ENCODE measurements around the gene PRDM5.

The PRDM5 gene

DNA sequence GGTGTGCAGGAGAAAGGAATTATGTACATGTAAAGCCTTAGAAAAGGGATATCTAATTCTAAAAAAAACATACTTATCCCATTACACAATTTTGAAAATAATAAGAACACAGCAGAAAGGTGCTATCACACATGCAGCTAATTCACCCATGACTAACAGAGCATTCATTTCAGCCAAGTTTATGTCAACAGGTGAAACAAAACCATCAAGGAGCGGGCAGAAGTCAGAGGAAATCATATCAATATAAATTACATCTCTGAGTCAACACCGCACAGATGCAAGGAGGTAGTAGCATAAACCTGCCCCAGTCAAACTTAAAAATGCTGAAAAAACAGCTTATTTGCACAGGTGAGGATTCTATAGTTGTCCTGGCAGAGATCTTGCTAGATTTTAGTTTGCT, 197.9 kb downstream of the PRDM5 start:
- H3K4me1 ChIP-seq, result no peaks in the 10 kb centered on the region
- H2AFZ ChIP-seq, result no peak overlapping the region
- no peaks in the 10 kb centered on the region for H3K9me3 ChIP-seq (ENCODE audit: control insufficient read depth, low read length)
- no peak overlapping the region for H3K4me3 ChIP-seq (ENCODE audit: low read depth, low read length)
- H3K4me2 ChIP-seq (ENCODE audit: low read length), result no peak overlapping the region
- TF ChIP-seq CTCF (IDR thresholded peaks at IDR 0.05), result no peak
- H3K27me3 ChIP-seq (ENCODE audit: control insufficient read depth, insufficient read depth, low read length), result no peaks in the 10 kb centered on the region
- H3K79me2 ChIP-seq, result no peaks in the 10 kb centered on the region
- no peaks in the 10 kb centered on the region for H3K36me3 ChIP-seq (ENCODE audit: control insufficient read depth, insufficient read depth, low read length)
- no peak overlapping the region for H3K9ac ChIP-seq
- no peak overlapping the region for H3K27ac ChIP-seq

DNA sequence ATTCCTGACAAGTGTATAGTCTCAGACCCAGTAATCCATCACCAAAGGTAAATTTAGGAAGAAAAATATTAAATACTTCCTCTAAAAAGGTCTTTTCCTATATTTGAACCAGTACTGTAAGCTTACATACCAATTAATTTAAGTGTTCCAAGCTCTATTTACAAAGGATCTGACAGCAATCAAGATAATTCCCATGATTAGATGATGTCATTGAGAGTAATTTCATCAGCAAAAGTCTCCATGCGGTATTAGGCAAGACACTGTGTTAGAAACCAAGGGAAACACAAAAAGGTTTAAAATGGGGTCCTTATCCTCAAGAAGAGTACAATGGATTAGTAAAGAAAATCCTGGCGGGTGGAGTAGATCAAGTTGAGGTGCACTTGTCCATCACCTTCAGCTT, 198.5 kb downstream of the PRDM5 start:
- no peaks in the 10 kb centered on the region for H3K36me3 ChIP-seq (ENCODE audit: control insufficient read depth, insufficient read depth, low read length)
- TF ChIP-seq CTCF (IDR thresholded peaks at IDR 0.05), result no peak
- H3K4me2 ChIP-seq (ENCODE audit: low read length), result no peak overlapping the region
- H3K27me3 ChIP-seq (ENCODE audit: control insufficient read depth, insufficient read depth, low read length), result no peaks in the 10 kb centered on the region
- H3K27ac ChIP-seq, result no peak overlapping the region
- H3K9me3 ChIP-seq (ENCODE audit: control insufficient read depth, low read length), result no peaks in the 10 kb centered on the region
- H3K79me2 ChIP-seq, result no peaks in the 10 kb centered on the region
- no peaks in the 10 kb centered on the region for H3K4me1 ChIP-seq
- no peak overlapping the region for H3K4me3 ChIP-seq (ENCODE audit: low read depth, low read length)
- H3K9ac ChIP-seq, result no peak overlapping the region
- H2AFZ ChIP-seq, result no peak overlapping the region

DNA sequence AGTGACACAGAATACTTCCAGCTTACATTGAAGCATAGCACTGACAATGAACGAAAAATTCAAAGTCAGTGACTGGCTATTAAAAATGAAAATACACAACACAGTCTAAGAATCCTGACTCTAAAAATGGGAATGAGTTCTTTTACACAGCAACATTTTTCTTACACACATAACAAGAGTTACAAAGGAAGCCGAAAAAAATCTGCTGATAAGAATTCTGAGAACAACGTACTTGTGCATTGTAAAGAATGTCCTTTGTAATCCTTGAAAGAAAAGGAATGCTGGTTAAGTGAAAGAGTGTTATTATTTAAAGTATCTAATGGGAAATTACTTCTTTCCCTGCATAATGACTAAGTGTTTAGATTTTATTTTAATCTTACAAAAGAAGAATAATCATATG, 199.4 kb downstream of the PRDM5 start:
- no peak overlapping the region for H3K9ac ChIP-seq
- no peaks in the 10 kb centered on the region for H3K9me3 ChIP-seq (ENCODE audit: control insufficient read depth, low read length)
- H3K27ac ChIP-seq, result no peak overlapping the region
- no peak overlapping the region for H3K4me3 ChIP-seq (ENCODE audit: low read depth, low read length)
- no peaks in the 10 kb centered on the region for H3K36me3 ChIP-seq (ENCODE audit: control insufficient read depth, insufficient read depth, low read length)
- no peaks in the 10 kb centered on the region for H3K79me2 ChIP-seq
- no peak for TF ChIP-seq CTCF (IDR thresholded peaks at IDR 0.05)
- no peaks in the 10 kb centered on the region for H3K27me3 ChIP-seq (ENCODE audit: control insufficient read depth, insufficient read depth, low read length)
- no peak overlapping the region for H2AFZ ChIP-seq
- H3K4me2 ChIP-seq (ENCODE audit: low read length), result no peak overlapping the region
- no peaks in the 10 kb centered on the region for H3K4me1 ChIP-seq

DNA sequence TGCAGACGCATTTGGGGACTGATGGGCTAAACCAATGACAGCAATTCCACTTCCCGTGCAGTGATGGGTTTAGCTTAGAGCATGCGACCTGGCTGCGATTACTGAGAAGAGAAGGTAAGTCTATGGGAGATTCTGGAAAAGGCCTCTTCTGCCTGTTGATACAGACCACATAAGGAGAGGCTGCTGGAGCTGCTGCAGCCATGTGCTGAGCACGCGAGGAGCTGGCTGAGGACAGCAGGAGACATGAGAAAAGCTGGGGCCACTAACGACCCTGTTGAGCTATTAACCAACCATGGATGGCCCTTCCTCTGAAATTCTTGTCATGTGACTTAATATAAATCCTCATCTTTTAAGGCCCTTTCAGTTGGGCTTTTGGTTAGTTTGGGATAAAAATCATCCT, 199.9 kb downstream of the PRDM5 start:
- no peak overlapping the region for H3K27ac ChIP-seq
- no peaks in the 10 kb centered on the region for H3K79me2 ChIP-seq

More for the DNA sequence above, 199.9 kb downstream of the PRDM5 start:
- Histone ChIP-seq H3K27me3 (ENCODE audit: control insufficient read depth, insufficient read depth, low read length) (no peaks in the 10 kb centered on the region), H3K9me3 (ENCODE audit: control insufficient read depth, low read length) (no peaks in the 10 kb centered on the region), H2AFZ (no peak overlapping the region), H3K36me3 (ENCODE audit: control insufficient read depth, insufficient read depth, low read length) (no peaks in the 10 kb centered on the region), H3K4me3 (ENCODE audit: low read depth, low read length) (no peak overlapping the region), H3K4me1 (no peaks in the 10 kb centered on the region), H3K4me2 (ENCODE audit: low read length) (no peak overlapping the region), H3K9ac (no peak overlapping the region)
- no peak for TF ChIP-seq CTCF (IDR thresholded peaks at IDR 0.05)
